Neuronal stem cell (in vitro differentiated cells): Measurements from ENCODE around the gene SLC6A6.
A peak's percentile ranks its signal among the peaks of the same experiment; 100 is the strongest.

Experiments used
- DNase-seq: peaks from one replicate; pipeline ENCODE4 v3.0.0-alpha.2; 2013; ENCODE audit warnings: low spot score
- H2AFZ ChIP-seq: one replicate; pipeline ENCODE4 v1.6.1; 2013; ENCODE audit warnings: mild to moderate bottlenecking, low read length, inconsistent platforms
- H2AK5ac ChIP-seq: 2 replicates; pipeline ENCODE4 v1.6.1; 2013; ENCODE audit warnings: low read depth, mild to moderate bottlenecking, inconsistent platforms, low read length, moderate library complexity, mixed read lengths
- H2BK120ac ChIP-seq: 2 replicates; pipeline ENCODE4 v1.6.1; 2013; ENCODE audit warnings: low read depth, mild to moderate bottlenecking, inconsistent platforms, low read length, moderate library complexity, mixed read lengths
- H2BK12ac ChIP-seq: one replicate; pipeline ENCODE4 v1.6.1; 2013; ENCODE audit warnings: low read length, inconsistent platforms
- H2BK15ac ChIP-seq: 2 replicates; pipeline ENCODE4 v1.6.1; 2013; ENCODE audit warnings: mild to moderate bottlenecking, low read length, inconsistent platforms, mixed read lengths
- H2BK5ac ChIP-seq: one replicate; pipeline ENCODE4 v1.6.1; 2013; ENCODE audit warnings: inconsistent platforms, mild to moderate bottlenecking, low read length, moderate library complexity
- H3K14ac ChIP-seq: one replicate; pipeline ENCODE4 v1.6.1; 2013; ENCODE audit warnings: low read length, inconsistent platforms
- H3K18ac ChIP-seq: 2 replicates; pipeline ENCODE4 v1.6.1; 2013; ENCODE audit warnings: low read length, inconsistent platforms
- H3K23ac ChIP-seq: 2 replicates; pipeline ENCODE4 v1.6.1; 2013; ENCODE audit warnings: low read depth, mild to moderate bottlenecking, mixed read lengths, low read length, inconsistent platforms; ENCODE audit not compliant: poor library complexity
- H3K27ac ChIP-seq: replicated peaks from 3 replicates; pipeline ENCODE4 v1.5.1; 2013; ENCODE audit warnings: low read length, inconsistent platforms
- H3K27me3 ChIP-seq, 3 experiments: 2 replicates each; pipeline ENCODE4 v1.6.1; 2013; ENCODE audit warnings: low read length in 3 of 3, mild to moderate bottlenecking in 2 of 3, inconsistent platforms in 1 of 3, low read depth in 1 of 3, mixed read lengths in 1 of 3, moderate library complexity in 1 of 3; ENCODE audit not compliant: control insufficient read depth in 3 of 3, insufficient read depth in 3 of 3
- H3K36me3 ChIP-seq, 2 donors: replicated peaks in 1 of 2; 2 replicates each; pipeline ENCODE4 v1.6.1; 2013; ENCODE audit warnings: low read length in 2 of 2; ENCODE audit not compliant: control insufficient read depth in 2 of 2, insufficient read depth in 2 of 2
- H3K4ac ChIP-seq: 2 replicates; pipeline ENCODE4 v1.6.1; 2013; ENCODE audit warnings: inconsistent platforms, mild to moderate bottlenecking, low read length, moderate library complexity
- H3K4me1 ChIP-seq, 2 donors: 1 replicate in 1 of 2; 2 replicates in 1 of 2; pipeline ENCODE4 v1.6.1; 2013; ENCODE audit warnings: low read length in 2 of 2, low read depth in 1 of 2; ENCODE audit not compliant: control insufficient read depth in 2 of 2, insufficient read depth in 1 of 2
- H3K4me2 ChIP-seq: one replicate; pipeline ENCODE4 v1.6.1; 2013; ENCODE audit warnings: mild to moderate bottlenecking, low read length, inconsistent platforms; ENCODE audit not compliant: insufficient read depth, poor library complexity, severe bottlenecking
- H3K4me3 ChIP-seq, 2 donors: 2 replicates each; pipeline ENCODE4 v1.5.1; 2013; ENCODE audit warnings: low read length in 2 of 2, mild to moderate bottlenecking in 2 of 2, inconsistent platforms in 1 of 2, moderate library complexity in 1 of 2
- H3K79me1 ChIP-seq: one replicate; pipeline ENCODE4 v1.6.1; 2013; ENCODE audit warnings: low read depth, mild to moderate bottlenecking, inconsistent platforms, low read length, moderate library complexity
- H3K9ac ChIP-seq: one replicate; pipeline ENCODE4 v1.6.1; 2013; ENCODE audit warnings: mild to moderate bottlenecking, low read depth, low read length, inconsistent platforms; ENCODE audit not compliant: poor library complexity
- H3K9me3 ChIP-seq, 2 donors: replicated peaks in 1 of 2; 2 replicates each; pipeline versions ENCODE3 to v1.6.1; 2013; ENCODE audit warnings: low read length in 2 of 2, mild to moderate bottlenecking in 2 of 2, inconsistent platforms in 1 of 2, low read depth in 1 of 2, mixed read lengths in 1 of 2, moderate library complexity in 1 of 2; ENCODE audit not compliant: control insufficient read depth in 2 of 2, insufficient read depth in 1 of 2
- H4K8ac ChIP-seq: one replicate; pipeline ENCODE4 v1.6.1; 2013; ENCODE audit warnings: low read depth, mild to moderate bottlenecking, inconsistent platforms, low read length, moderate library complexity
- H4K91ac ChIP-seq: one replicate; pipeline ENCODE4 v1.6.1; 2013; ENCODE audit warnings: low read length, low read depth, mild to moderate bottlenecking, inconsistent platforms; ENCODE audit not compliant: poor library complexity
- WGBS, 2 donors: extraction: QIAGEN DNeasy Blood & Tissue Kit; methylation state at CpG; one replicate each; pipeline ENCODE4 v1.1.7; 2013; ENCODE audit warnings: missing lambda C conversion rate in 2 of 2, mixed read lengths in 1 of 2; ENCODE audit not compliant: insufficient read length in 2 of 2, insufficient replicate concordance in 1 of 2; ENCODE audit errors: extremely low coverage in 2 of 2; 5-methylcytosine and 5-hydroxymethylcytosine counted together

SLC6A6 gene

DNA sequence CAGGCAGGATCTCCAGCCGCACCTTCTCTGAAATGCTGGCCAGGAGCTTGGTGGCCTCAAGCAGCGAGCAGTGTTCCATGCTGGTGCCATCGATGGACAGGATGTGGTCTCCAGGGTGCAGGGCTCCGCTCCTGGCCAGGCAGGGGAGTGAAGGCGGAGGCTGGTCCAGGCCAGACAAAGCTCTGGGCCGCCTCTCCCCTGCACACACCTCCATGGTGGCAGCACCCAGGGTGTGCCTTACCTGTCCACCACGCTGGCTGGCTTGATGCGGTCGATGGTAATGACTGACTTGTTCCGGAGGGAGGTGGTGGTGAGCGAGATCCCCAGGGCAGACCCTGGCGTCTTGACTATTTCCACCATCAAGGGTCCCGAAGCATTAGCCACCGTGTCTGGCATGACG, 117.7 kb downstream of the SLC6A6 start:
- H2BK12ac ChIP-seq, result no peak overlapping the region
- H3K9ac ChIP-seq, result no peak overlapping the region
- H2AFZ ChIP-seq, result no peak overlapping the region
- H3K4ac ChIP-seq, result no peak overlapping the region
- H4K91ac ChIP-seq, result no peak overlapping the region
- no peak overlapping the region for H3K27ac ChIP-seq
- peak overlapping the region; percentile 1 for H3K14ac ChIP-seq
- H3K4me1 ChIP-seq, result peaks cover 3 to 6% of the 10 kb centered on the region in 2 donors
- no peaks in the 10 kb centered on the region for H3K79me1 ChIP-seq
- H2BK5ac ChIP-seq, result no peak overlapping the region
- no peak overlapping the region for H2BK15ac ChIP-seq
- no peak for DNase-seq
- H2BK120ac ChIP-seq, result no peak overlapping the region
- H3K23ac ChIP-seq, result no peak overlapping the region
- H3K4me3 ChIP-seq, result no peak overlapping the region
- H3K36me3 ChIP-seq, result no peaks in the 10 kb centered on the region
- no peak overlapping the region for H3K4me2 ChIP-seq
- H3K9me3 ChIP-seq, result no peaks in the 10 kb centered on the region
- no CpG with 5 or more reads among the region's 15 CpGs for WGBS, 2 donors
- no peak overlapping the region for H4K8ac ChIP-seq
- H3K27me3 ChIP-seq, result peaks cover 0 to 35% (median 0%) of the 10 kb centered on the region in 3 experiments
- H3K18ac ChIP-seq, result no peak overlapping the region
- H2AK5ac ChIP-seq, result no peak overlapping the region

DNA sequence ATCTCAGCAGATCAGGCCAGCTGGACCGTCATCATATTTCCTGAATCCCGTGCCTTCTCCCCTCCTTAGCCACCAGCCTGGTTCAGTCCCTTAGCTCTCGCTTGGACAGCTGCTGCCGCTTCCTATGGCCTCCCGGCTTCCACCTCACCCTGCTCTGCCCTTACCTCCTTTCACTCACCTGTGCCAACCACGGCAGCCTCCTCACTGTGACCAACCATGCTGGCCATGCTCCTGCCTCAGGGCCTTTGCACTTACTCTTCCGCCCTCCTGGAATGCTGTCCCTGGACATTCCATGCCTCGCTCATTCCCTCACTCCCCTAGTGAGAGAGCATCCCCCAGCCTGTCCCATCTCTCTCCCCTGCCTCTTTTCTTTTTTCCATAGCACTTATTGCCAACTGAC, 118.6 kb downstream of the SLC6A6 start:
- Histone ChIP-seq H3K27ac (no peak overlapping the region), H3K4me3 (no peak overlapping the region), H2BK5ac (no peak overlapping the region), H4K8ac (no peak overlapping the region), H3K4ac (no peak overlapping the region), H2BK120ac (no peak overlapping the region), H3K23ac (no peak overlapping the region), H3K4me1 (peaks cover 3 to 6% of the 10 kb centered on the region in 2 donors), H3K4me2 (no peak overlapping the region), H2AK5ac (peak overlapping the region; percentile 17), H4K91ac (no peak overlapping the region), H3K18ac (peak overlapping the region; percentile 21), H3K79me1 (no peaks in the 10 kb centered on the region), H3K9me3 (no peaks in the 10 kb centered on the region), H3K36me3 (no peaks in the 10 kb centered on the region), H3K14ac (no peak overlapping the region), H2BK12ac (no peak overlapping the region), H2BK15ac (no peak overlapping the region), H2AFZ (no peak overlapping the region), H3K9ac (no peak overlapping the region), H3K27me3 (peaks cover 0 to 37% (median 0%) of the 10 kb centered on the region in 3 experiments)
- DNase-seq, result no peak
- WGBS, 2 donors, result no CpG with 5 or more reads among the region's 8 CpGs

DNA sequence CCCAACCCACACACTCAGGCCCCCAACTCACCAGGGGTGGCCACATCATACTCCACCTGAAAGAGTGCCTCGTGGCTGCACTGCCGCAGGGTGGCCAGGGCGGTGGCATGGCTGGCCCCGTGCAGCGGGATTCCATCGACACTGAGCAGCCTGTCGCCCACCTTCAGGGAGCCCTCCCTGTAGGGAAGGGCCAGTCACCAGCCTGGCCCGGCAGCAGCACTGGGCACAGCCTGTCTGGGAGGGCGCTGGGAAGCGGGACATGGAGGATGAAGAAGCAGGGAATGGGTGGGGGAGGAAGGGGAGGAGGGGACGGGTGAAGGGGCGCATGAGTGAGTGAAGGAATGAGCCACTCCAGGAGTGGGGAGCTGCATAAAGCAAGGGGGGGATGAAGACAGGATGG, 119.2 kb downstream of the SLC6A6 start:
- Histone ChIP-seq H3K18ac (peak overlapping the region; percentile 69), H2BK12ac (peak overlapping the region; percentile 33), H3K4ac (no peak overlapping the region), H3K79me1 (no peaks in the 10 kb centered on the region), H3K27ac (no peak overlapping the region), H3K14ac (no peak overlapping the region), H2AFZ (no peak overlapping the region), H3K9me3 (no peaks in the 10 kb centered on the region), H3K4me2 (no peak overlapping the region), H2BK5ac (peak overlapping the region; percentile 16), H2BK15ac (peak overlapping the region; percentile 49), H3K4me3 (no peak overlapping the region), H3K9ac (peak overlapping the region; percentile 16), H3K4me1 (peaks cover 3 to 6% of the 10 kb centered on the region in 2 donors), H3K23ac (peak overlapping the region; percentile 13), H4K8ac (no peak overlapping the region), H2BK120ac (no peak overlapping the region), H3K36me3 (no peaks in the 10 kb centered on the region), H4K91ac (peak overlapping the region; percentile 42), H3K27me3 (peaks cover 0 to 43% (median 0%) of the 10 kb centered on the region in 3 experiments), H2AK5ac (peak overlapping the region; percentile 18)
- whole genome bisulfite sequencing, 2 donors, result no CpG with 5 or more reads among the region's 12 CpGs
- DNase-seq, result no peak

DNA sequence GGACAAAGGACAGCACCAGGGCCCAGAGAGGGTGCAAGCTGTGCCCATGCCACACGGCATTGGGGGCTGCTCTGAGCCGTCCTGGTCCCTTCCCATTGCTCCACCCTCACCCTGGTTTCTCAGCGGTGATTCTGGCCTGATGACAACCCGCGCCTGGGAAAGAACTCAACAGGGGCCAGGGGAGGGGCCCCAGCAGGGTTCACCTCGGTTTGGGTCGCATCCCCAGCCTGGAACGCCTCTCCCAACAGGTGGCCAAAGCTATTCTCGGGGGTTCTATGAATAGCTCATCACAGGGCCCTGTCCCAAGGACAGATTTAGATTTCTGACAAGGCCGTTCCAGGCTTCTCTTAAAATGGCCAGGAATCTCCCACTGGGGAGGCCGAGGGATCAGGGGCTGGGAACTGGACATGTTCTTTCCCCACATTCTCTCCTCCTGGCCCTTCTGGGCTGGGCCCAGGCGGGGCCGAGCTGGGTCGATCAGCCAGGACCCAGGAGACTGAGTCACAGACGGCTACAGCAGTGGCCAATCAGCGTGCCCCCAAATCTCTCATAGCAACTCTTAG, 119.8 kb downstream of the SLC6A6 start:
- Histone ChIP-seq H2AK5ac (peak overlapping the region; percentile 21), H2BK5ac (peak overlapping the region; percentile 16), H3K14ac (no peak overlapping the region), H3K23ac (no peak overlapping the region), H3K4ac (no peak overlapping the region), H2BK120ac (no peak overlapping the region), H3K79me1 (no peaks in the 10 kb centered on the region), H3K27ac (no peak overlapping the region), H3K18ac (peak overlapping the region; percentile 40), H2BK12ac (no peak overlapping the region), H2AFZ (no peak overlapping the region), H4K8ac (no peak overlapping the region), H4K91ac (peak overlapping the region; percentile 42), H3K4me3 (no peak overlapping the region), H2BK15ac (peak overlapping the region; percentile 49), H3K9ac (no peak overlapping the region), H3K9me3 (no peaks in the 10 kb centered on the region), H3K36me3 (no peaks in the 10 kb centered on the region), H3K27me3 (peaks cover 0 to 43% (median 0%) of the 10 kb centered on the region in 3 experiments), H3K4me1 (peaks cover 3 to 6% of the 10 kb centered on the region in 2 donors), H3K4me2 (no peak overlapping the region)
- no CpG with 5 or more reads among the region's 16 CpGs for WGBS, 2 donors
- no peak for DNase-seq
